Central memory CD8-positive, alpha-beta T cell (primary cell): Measurements from ENCODE around the gene ARMC5.
A peak's percentile ranks its signal among the peaks of the same experiment; 100 is the strongest.

Experiments
- ATAC-seq: fragments of 150-1000 bp; cut with Tn5 transposase; replicated peaks from 2 replicates; pipeline ENCODE4 v1.10.0; 2022; ENCODE audit warnings: mild to moderate bottlenecking, moderate FRiP score, moderate number of reproducible peaks; ENCODE audit not compliant: poor library complexity, severe bottlenecking; ENCODE audit errors: extremely low read depth
- DNase-seq, 2 donors: peaks; one replicate each; pipeline ENCODE4 v3.0.0; 2021; ENCODE audit warnings: low spot score in 2 of 2
- H3K27ac Mint-ChIP-seq: one replicate; pipeline ENCODE4 v1.8.0; 2022; ENCODE audit warnings: low read depth, mild to moderate bottlenecking, moderate library complexity, mixed read lengths
- H3K27me3 Mint-ChIP-seq: one replicate; pipeline ENCODE4 v1.8.0; 2022; ENCODE audit warnings: mixed read lengths
- H3K36me3 Mint-ChIP-seq: one replicate; pipeline ENCODE4 v1.8.0; 2022; ENCODE audit warnings: mild to moderate bottlenecking, moderate library complexity, mixed read lengths; ENCODE audit not compliant: insufficient read depth
- H3K4me1 Mint-ChIP-seq: one replicate; pipeline ENCODE4 v1.8.0; 2022; ENCODE audit warnings: mixed read lengths
- H3K4me3 Mint-ChIP-seq: one replicate; pipeline ENCODE4 v1.8.0; 2022; ENCODE audit warnings: mild to moderate bottlenecking, moderate library complexity, mixed read lengths
- H3K9me3 Mint-ChIP-seq: one replicate; pipeline ENCODE4 v1.8.0; 2022; ENCODE audit warnings: mixed read lengths

The ARMC5 gene

DNA sequence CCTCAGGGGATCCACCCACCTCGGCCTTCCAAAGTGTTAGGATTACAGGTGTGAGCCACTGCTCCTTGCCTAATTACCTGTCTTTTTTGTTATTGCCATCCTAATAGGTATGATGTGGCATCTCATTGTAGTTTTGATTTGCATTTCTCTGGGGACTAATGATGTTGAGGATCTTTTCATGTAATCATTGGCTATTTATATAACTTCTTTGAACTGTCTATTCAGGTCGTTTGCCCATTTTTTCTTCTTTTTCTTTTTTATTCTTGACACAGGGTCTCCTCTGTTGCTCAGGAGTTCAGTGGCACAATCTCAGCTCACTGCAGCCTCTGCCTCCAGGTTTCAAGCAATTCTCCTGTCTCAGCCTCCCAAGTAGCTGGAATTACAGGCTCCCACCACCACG is 11.3 kb downstream of the ARMC5 start:
- ATAC-seq (no peak), DNase-seq (no peak)
- Mint-ChIP-seq H3K4me1 (peaks cover 16% of the 10 kb centered on the region), H3K9me3 (no peaks in the 10 kb centered on the region), H3K36me3 (peaks cover 7% of the 10 kb centered on the region), H3K27me3 (peaks cover 16% of the 10 kb centered on the region), H3K4me3 (no peak overlapping the region), H3K27ac (no peak overlapping the region)

DNA sequence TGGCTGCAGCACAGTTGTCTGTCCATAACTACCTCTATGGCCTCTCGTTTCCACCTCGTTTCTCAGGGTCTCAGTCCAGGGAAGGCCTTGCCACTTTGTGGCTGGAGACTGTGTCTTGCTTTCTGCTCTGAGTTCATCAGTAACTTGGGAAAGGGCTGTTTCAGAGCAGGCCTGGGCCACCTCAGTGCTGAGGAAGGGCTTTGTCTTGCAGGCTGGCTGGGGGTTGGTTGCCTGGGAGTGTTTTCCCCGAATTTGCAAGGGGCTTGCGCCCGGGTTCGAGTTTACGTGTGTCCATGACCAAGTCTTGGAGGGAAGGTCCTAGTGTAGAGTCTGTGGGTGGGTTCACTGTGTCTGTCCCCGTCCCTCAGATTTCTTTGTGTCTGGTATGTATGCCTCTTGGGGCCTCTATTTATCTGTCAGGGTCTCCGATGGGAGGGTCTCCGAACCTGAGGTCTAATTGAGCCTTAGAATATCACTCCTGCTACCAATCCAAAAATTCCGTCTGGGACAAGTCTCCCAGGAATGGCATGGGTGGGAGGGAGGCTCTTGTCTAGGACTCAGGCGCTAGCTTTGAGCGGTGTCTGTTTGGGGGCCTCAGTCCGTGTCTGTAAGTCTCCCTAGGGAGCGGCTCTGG is 12.1 kb downstream of the ARMC5 start:
- no peak overlapping the region for H3K27ac Mint-ChIP-seq
- DNase-seq (no peak), ATAC-seq (no peak)
- H3K4me3 Mint-ChIP-seq: no peak overlapping the region
- H3K27me3 Mint-ChIP-seq: peaks cover 16% of the 10 kb centered on the region
- H3K4me1 Mint-ChIP-seq: peaks cover 19% of the 10 kb centered on the region
- peaks cover 5% of the 10 kb centered on the region for H3K36me3 Mint-ChIP-seq
- no peaks in the 10 kb centered on the region for H3K9me3 Mint-ChIP-seq

DNA sequence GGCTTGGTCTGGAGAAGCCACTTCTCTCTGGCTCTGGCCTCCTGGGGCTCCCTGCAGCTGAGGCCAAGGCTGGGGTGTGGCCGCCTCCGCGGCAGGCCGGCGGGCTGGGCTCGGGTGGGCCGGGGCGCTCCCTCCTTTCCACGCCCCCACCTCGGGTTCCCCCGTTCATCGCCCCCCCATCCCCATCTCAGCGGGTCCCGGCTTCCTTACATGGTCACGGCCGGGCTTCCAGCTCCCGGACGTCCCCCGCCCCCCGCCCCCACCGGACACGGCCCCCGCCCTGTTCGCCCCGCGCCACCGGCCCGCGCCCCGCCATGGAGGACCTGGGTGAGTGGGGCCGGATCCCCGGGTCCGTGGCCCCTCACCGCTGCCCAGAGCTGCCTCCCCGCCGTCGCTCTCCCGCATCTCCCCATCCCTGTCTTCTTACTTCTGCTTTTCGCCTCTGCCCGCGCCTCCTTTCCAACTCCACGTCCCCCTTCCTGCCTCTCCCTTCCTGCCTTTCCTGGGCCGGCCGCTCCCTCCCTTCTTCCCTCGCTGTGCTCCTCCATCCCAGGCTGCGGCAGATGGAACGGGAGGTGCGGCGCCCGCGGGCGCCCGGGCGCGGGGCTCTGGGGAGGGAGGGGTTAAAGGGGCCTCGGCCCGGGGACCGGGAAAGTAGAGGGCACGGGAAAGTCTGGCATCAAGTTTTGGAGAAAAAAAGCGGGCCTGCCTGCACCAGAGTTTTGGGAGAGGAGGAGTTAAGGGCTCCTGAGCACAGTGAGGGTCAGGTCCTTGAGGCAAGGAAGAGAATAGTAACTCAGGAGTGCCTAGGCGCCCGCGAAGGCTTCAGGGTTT is 12.8 kb downstream of the ARMC5 start, which contains the start of gene TGFB1I1:
Gene TGFB1I1 (plus strand): TSS at position 278 of the 834 bp plus-strand sequence. CDS start 37 bp downstream, at position 315.
- peaks cover 6% of the 10 kb centered on the region for H3K36me3 Mint-ChIP-seq
- ATAC-seq (no peak), DNase-seq (no peak)
- no peak within 1 kb of the TSS for H3K27ac Mint-ChIP-seq
- peak within 1 kb of the TSS; percentile 34 for H3K4me3 Mint-ChIP-seq
- no peaks in the 10 kb centered on the region for H3K9me3 Mint-ChIP-seq
- H3K27me3 Mint-ChIP-seq: peaks cover 16% of the 10 kb centered on the region
- peaks cover 20% of the 10 kb centered on the region for H3K4me1 Mint-ChIP-seq

DNA sequence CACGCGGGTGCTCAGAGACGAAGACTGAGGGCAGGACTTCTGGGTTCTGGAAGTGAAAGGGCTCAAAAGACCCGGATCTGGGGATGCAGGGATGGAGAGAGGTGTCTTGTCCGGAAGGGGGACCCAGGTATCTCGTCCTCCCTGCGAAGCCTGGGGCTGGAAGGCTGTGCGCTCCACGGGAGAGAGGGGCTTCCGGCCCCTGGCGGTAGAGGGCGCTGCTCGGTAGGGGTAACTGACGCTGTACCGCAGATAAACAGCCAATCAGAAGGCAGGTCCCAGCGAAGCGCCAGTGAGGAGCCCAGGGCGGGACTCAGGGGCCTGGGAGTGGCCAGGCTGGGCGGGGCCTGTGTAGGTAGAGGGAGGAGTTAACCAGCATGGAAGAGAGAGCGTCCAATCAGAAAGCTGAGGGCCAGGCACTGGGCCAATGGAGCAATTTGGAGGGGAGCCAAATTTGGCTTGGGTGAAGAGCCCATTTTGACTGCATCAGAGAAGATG is 13.5 kb downstream of the ARMC5 start:
- peaks cover 3% of the 10 kb centered on the region for H3K36me3 Mint-ChIP-seq
- H3K27me3 Mint-ChIP-seq: peaks cover 16% of the 10 kb centered on the region
- no peaks in the 10 kb centered on the region for H3K9me3 Mint-ChIP-seq
- DNase-seq (no peak), ATAC-seq (no peak)
- H3K27ac Mint-ChIP-seq: no peak overlapping the region
- H3K4me1 Mint-ChIP-seq: peaks cover 21% of the 10 kb centered on the region
- H3K4me3 Mint-ChIP-seq: peak overlapping the region; percentile 34

DNA sequence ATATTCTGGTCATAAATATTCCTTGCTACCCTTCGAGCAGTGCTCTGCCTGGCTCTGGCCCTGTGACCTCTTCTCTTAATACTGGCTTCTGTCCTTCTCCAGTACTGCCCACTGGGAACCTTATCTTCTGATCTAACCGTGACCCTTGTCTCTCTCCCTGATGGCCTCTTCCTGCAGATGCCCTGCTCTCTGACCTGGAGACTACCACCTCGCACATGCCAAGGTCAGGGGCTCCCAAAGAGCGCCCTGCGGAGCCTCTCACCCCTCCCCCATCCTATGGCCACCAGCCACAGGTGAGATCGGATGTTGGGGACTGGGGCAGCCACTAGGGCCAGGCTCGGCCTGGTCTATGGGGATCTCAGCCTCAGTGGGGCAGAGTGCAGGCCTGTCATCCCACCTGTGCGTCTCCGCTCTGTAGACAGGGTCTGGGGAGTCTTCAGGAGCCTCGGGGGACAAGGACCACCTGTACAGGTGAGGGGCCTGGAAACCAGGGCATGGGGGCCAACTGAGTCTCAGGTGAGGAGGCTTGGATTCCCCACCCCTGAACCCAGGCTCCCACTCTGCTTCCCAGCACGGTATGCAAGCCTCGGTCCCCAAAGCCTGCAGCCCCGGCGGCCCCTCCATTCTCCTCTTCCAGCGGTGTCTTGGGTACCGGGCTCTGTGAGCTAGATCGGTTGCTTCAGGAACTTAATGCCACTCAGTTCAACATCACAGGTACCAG is 14.1 kb downstream of the ARMC5 start:
- peaks cover 25% of the 10 kb centered on the region for H3K4me1 Mint-ChIP-seq
- H3K36me3 Mint-ChIP-seq: peaks cover 5% of the 10 kb centered on the region
- H3K4me3 Mint-ChIP-seq: no peak overlapping the region
- ATAC-seq: no peak
- no peaks in the 10 kb centered on the region for H3K9me3 Mint-ChIP-seq
- no peak for DNase-seq
- no peak overlapping the region for H3K27ac Mint-ChIP-seq
- peaks cover 16% of the 10 kb centered on the region for H3K27me3 Mint-ChIP-seq

DNA sequence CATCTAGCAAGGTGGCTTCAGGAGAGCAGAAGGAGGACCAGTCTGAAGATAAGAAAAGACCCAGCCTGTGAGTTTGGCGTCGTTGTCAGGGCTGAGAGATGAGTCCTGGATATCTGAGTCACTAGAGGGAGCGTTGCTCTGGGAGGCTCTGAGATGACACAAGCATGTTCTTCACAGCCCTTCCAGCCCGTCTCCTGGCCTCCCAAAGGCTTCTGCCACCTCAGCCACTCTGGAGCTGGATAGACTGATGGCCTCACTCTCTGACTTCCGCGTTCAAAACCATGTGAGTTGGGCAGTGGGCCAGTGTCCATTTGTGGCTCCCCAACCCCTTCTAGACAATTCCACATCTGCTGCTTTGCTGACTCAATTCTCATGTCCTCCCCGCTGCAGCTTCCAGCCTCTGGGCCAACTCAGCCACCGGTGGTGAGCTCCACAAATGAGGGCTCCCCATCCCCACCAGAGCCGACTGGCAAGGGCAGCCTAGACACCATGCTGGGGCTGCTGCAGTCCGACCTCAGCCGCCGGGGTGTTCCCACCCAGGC is 14.9 kb downstream of the ARMC5 start:
- Mint-ChIP-seq H3K27me3 (peaks cover 16% of the 10 kb centered on the region), H3K4me1 (peaks cover 25% of the 10 kb centered on the region), H3K4me3 (no peak overlapping the region), H3K27ac (no peak overlapping the region), H3K36me3 (peaks cover 5% of the 10 kb centered on the region), H3K9me3 (no peaks in the 10 kb centered on the region)
- ATAC-seq (no peak), DNase-seq (no peak)

DNA sequence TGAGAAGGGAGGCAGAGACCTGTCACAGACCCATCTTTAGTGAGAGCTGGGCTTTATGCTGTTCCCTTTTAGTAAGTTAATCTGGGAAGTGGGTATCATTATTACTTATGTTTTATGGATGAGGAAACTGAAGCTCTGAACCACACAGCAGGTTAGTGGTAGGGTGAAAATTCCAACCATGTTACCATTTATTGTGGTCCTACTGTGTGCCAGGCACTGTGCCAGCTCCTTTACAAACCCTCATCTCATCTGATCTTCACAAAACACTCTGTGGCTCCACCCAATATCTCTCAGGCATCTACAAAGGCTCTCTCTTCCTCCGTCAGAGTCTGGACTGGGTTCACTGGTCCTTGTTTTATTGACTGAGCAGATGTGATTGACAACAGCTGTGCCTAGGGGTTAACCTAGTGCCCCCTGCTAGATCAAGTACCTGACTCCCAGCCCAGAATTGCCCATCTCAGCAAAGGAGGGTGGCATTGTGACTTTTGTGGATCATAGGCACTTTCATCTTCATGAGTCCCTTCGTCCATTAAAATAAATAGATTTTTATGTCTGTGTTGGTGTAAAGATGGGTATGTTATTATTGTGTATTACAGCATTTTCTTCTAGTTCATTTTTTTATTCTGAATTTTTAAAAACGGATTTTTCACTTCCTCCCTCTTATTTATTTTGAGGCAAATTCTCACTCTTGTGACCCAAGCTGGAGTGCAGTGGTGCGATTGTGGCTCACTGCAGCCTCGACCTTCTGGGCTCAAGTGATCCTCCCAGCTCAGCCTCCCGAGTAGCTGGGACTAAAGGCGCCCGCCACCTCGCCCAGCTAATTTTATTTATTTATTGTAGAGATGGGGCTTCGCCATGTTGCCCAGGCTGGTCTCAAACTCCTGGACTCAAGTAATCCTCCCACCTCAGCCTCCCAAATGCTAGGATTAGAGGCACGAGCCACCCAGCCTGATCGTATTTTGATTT is 15.8 kb downstream of the ARMC5 start:
- Mint-ChIP-seq H3K27me3 (peaks cover 16% of the 10 kb centered on the region), H3K36me3 (peaks cover 5% of the 10 kb centered on the region), H3K27ac (no peak overlapping the region), H3K4me3 (no peak overlapping the region), H3K9me3 (no peaks in the 10 kb centered on the region), H3K4me1 (peaks cover 25% of the 10 kb centered on the region)
- DNase-seq (no peak), ATAC-seq (no peak)

DNA sequence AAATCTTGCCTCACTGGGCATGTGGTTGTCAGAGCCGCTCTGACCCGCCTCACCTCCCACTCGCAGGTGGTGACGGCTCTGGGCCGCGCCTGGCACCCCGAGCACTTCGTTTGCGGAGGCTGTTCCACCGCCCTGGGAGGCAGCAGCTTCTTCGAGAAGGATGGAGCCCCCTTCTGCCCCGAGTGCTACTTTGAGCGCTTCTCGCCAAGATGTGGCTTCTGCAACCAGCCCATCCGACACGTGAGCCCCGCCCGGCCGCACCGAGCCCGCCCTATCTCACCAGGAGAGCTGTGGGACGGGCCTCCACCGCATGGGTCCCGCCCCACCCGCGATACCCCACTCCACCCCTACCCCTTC is 16.6 kb downstream of the ARMC5 start:
- Mint-ChIP-seq H3K4me3 (peak overlapping the region; percentile 82), H3K4me1 (peaks cover 25% of the 10 kb centered on the region), H3K9me3 (no peaks in the 10 kb centered on the region), H3K36me3 (peaks cover 5% of the 10 kb centered on the region), H3K27ac (no peak overlapping the region), H3K27me3 (peaks cover 16% of the 10 kb centered on the region)
- ATAC-seq (no peak), DNase-seq (no peak)

DNA sequence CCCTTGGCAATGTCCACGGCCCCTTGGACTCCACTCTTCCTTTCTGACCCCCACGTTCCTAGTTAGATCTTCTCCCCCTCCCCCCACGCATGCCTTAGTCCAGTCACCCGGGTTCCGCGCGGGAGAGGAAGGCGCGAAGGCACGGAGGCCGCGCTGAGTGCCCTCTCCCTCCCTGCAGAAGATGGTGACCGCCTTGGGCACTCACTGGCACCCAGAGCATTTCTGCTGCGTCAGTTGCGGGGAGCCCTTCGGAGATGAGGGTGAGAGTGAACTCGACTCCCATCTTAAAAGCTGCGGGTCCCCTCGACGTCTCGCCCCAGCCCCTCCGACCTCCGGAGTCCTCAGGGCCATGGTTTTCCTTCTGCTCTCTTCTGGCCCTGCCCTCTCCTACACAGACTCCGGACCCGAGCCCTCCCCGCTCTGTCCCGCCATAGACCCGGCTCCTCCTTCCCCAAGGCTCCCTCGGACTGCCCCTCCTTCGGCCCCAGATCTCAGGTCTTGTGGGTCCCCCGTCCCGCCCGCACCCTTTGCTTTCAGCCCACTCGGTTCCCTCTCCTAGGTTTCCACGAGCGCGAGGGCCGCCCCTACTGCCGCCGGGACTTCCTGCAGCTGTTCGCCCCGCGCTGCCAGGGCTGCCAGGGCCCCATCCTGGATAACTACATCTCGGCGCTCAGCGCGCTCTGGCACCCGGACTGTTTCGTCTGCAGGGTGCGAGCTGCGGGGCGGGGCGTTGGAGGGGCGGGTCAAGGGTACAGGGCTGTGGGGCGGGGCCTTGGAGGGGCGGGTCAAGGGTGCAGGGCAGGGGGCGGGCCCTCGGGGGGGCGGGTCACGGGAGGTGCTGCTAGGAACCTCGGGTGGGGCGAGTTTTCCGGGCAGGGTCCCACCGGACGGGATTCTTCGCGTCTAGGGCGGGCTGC is 17.3 kb downstream of the ARMC5 start:
- DNase-seq (peak; percentile 51 to 52), ATAC-seq (peak; percentile 79)
- Mint-ChIP-seq H3K27ac (no peak overlapping the region), H3K27me3 (peaks cover 16% of the 10 kb centered on the region), H3K36me3 (peaks cover 5% of the 10 kb centered on the region), H3K4me3 (peak overlapping the region; percentile 82), H3K9me3 (no peaks in the 10 kb centered on the region), H3K4me1 (peaks cover 25% of the 10 kb centered on the region)

DNA sequence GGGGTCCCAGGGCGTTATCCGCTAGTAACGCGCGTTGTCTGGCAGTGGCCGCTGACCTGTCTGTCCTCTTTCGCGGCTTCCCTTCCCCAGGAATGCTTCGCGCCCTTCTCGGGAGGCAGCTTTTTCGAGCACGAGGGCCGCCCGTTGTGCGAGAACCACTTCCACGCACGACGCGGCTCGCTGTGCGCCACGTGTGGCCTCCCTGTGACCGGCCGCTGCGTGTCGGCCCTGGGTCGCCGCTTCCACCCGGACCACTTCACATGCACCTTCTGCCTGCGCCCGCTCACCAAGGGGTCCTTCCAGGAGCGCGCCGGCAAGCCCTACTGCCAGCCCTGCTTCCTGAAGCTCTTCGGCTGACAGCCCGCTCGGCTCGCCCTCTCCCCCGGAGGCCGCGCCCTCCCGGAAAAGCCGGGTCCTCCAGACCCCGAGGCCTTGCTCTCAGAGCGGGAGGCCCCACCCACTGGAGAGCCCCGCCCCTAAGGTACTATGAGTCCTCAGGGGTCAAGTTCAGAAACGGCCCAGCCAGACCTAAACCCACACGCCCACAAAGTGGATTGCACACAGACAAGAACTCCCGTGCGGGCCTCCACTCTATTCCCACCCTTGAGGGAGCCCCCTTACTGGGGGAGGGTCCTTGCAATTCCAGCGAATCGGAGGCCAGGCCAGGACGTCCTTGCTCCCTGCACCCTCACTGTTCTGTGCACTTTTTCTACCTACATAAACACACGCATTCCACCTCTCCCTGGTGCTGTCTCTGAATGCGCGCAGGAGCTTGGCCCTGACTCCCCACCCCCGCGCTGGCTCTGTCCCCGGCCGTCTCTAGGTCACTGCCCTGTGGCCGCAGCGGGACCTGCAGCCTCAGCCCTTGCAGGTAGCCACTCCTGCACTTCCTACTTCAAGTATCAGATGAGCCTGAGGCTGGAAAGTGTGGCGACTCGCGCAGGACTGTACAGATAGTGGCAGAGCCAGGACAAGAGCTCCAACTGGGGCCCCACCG is 18.2 kb downstream of the ARMC5 start:
- Mint-ChIP-seq H3K27me3 (peaks cover 12% of the 10 kb centered on the region), H3K9me3 (no peaks in the 10 kb centered on the region), H3K27ac (no peak overlapping the region), H3K4me1 (peaks cover 21% of the 10 kb centered on the region), H3K4me3 (peak overlapping the region; percentile 82), H3K36me3 (peaks cover 5% of the 10 kb centered on the region)
- DNase-seq (no peak), ATAC-seq (peak; percentile 28)
